OCI-M1 (cell line): ENCODE measurements around the gene NHS.

Source experiments
- DNase-seq: peaks from one replicate; lab custom pipeline; 2025; lab: John Stamatoyannopoulos, UW

The NHS gene

GRCh38 chrX:17623750-17624149 lies 248.8 kb downstream of the NHS start:
- DNase-seq: no peak

GRCh38 chrX:17627026-17627425 lies 252.0 kb downstream of the NHS start:
- DNase-seq: no peak

- DNase-seq: no peak
Observed at GRCh38 chrX:17628976-17629375, 254.0 kb downstream of the NHS start.

GRCh38 chrX:17629519-17629918 lies 254.5 kb downstream of the NHS start:
- no peak for DNase-seq

GRCh38 chrX:17631647-17632046 lies 256.6 kb downstream of the NHS start:
- DNase-seq: no peak

- no peak for DNase-seq
Observed at GRCh38 chrX:17632942-17633341, 257.9 kb downstream of the NHS start.

- no peak for DNase-seq
Observed at GRCh38 chrX:17633546-17633945, 258.5 kb downstream of the NHS start.

- no peak for DNase-seq
Observed at GRCh38 chrX:17634542-17635207, 259.7 kb downstream of the NHS start.

GRCh38 chrX:17635231-17635630 lies 260.2 kb downstream of the NHS start:
- no peak for DNase-seq

- no peak for DNase-seq
Observed at GRCh38 chrX:17637235-17637634, 262.2 kb downstream of the NHS start.

GRCh38 chrX:17638731-17639130 lies 263.7 kb downstream of the NHS start:
- no peak for DNase-seq

- DNase-seq: no peak
Observed at GRCh38 chrX:17642891-17643290, 267.9 kb downstream of the NHS start.

- DNase-seq: no peak
Observed at GRCh38 chrX:17643528-17643927, 268.5 kb downstream of the NHS start.

GRCh38 chrX:17644001-17644400 lies 269.0 kb downstream of the NHS start:
- DNase-seq: no peak

GRCh38 chrX:17654116-17654515 lies 279.1 kb downstream of the NHS start:
- DNase-seq: no peak

GRCh38 chrX:17655211-17656034 lies 280.4 kb downstream of the NHS start:
- DNase-seq: no peak

GRCh38 chrX:17656035-17656418 lies 281.0 kb downstream of the NHS start:
- no peak for DNase-seq

- DNase-seq: no peak
Observed at GRCh38 chrX:17656556-17656955, 281.6 kb downstream of the NHS start.

- DNase-seq: no peak
Observed at GRCh38 chrX:17662391-17662790, 287.4 kb downstream of the NHS start.

- no peak for DNase-seq
Observed at GRCh38 chrX:17668929-17669328, 293.9 kb downstream of the NHS start.

- no peak for DNase-seq
Observed at GRCh38 chrX:17669458-17669857, 294.5 kb downstream of the NHS start.

GRCh38 chrX:17669891-17670290 lies 294.9 kb downstream of the NHS start:
- no peak for DNase-seq

- no peak for DNase-seq
Observed at GRCh38 chrX:17670874-17671273, 295.9 kb downstream of the NHS start.

- DNase-seq: no peak
Observed at GRCh38 chrX:17674601-17675000, 299.6 kb downstream of the NHS start.
